GM21723 (cell line): Measurements from ENCODE around the gene RNF5.

Source experiments
- ATAC-seq: cut with Tn5 transposase; IDR thresholded peaks from one replicate; pipeline ENCODE4 v1.9.1; 2021; ENCODE audit warnings: mild to moderate bottlenecking, moderate library complexity; ENCODE audit not compliant: unreplicated experiment

The RNF5 gene

DNA sequence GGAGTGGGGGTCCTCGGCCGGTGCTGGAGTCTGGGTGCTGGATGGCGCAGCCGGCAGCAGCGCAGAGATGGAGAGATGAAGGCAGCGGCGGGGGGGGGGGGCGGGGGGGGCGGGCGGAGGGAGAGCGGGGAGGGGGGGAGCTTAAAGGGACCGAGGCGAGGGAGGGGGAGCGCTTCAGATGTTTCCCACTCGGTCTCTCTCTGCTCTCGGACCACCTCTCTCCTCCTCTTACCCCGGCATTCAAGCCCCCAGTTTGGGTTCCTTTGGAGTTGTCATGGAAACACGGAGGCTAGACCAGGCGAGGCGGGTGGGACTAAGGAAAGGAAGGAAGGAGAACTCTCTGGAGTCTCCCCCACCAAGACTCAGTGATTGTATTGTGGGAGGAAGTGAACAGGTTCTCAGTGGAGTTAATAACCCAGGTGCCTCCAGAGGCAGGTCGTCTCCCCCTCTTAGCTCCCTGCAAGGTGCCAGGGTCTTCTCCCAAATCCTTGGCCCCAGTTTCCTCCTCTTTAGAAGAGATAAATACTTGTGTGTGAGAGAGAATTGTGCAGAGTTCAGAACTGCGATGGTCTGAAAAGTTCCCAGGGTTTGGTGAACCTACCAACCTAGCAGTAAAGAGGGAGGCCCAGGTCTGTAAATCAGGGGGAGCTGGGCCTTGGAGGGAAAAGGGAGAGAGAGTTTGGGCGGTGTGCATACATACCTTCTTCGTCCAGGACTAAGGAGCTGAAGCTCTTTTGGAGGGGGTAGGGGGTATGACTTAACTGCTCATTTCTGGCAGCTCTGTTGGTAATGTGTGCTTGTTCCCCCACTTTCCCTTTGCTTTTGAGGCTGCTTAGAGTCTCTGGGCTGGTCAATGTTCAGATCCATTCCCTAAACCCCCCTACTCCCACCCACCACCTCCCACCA, 26.1 kb upstream of the RNF5 start, which contains the start of gene PRRT1:
TSS of gene PRRT1 (minus strand) at position 77 of the 906 bp plus-strand sequence. CDS start 112 bp downstream, outside the sequence.
- no peak for ATAC-seq

DNA sequence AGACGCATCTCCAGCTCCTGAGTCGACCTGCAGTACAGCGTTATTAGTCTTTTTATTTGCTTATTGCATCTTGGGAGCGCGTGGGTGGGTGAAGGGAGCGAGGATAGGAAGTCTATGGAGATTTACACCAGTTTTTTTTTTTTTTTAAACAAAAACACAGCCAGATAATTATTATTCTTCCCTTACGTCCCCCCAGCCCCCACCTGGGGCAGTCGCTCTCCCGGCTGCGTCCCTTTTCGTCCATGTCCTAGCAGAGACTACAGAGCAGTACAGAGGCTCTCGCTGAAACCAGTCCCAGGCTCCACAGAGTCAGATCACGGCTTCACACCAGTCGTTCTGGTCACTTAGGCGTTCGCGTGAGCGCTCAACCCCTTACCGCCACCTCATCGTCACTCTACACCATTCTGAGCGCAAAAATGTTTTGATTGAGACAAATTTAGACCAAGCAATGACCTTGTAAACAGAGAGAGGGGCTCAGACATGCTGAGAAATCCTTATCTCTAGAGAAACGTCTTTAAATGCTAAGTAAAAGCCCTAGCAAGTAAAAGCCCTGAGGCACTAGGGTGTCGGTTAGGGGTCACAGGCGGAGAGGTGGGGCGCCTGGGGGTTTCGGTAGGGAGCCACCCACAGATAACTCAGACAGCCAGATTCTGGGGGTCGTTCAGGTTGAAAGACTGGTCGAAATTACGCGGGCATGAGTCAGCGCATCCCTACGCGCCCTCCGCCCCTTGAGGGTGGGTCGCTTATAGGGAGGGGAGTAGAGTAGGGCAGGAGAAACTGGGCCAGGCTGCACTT, 25.2 kb upstream of the RNF5 start:
- no peak for ATAC-seq

DNA sequence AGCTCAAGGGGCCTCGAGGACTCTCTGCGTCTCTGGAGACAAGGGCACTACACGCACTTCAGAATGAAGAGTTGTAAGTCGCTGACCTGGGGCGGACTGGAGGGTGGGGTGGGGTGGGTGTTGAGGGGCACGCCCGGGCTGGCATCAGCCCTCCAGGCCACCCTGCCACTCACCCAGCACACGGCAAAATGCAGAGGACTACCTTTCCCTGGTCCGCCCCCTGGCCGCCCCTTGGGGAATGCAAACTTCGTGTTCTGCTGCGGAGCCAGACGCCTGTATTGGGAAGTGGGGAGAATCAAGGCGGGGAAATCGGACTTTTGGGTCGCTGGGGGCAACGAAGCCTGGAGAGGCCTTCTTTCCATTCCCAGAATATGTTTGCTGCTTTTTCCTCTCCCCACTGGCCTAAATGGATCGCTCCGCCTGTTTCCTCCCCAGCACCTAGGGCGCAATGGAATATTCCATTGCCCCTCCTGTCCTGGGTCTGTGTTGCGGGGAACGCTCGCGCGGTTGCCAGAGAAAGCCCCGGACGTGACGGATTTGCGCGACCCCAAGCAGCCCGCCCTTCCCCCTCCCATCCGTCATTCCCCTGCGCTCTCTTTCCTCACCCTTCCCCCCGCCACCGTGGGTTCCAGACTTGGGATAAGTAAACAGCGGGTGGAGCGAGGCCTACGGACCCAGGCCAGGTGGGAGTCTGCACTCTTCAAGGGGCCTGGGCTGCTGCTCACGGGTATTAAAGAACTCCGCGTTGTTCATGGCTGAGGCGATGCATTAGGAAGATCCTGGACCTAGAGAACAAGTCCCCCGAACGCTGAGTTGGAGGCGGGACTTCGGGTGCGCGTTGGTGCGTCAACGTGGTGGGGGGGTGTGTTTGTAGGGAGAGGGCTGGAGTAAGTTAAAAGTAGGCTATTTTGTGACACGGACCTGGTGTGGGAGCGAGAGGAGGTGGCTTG, 24.4 kb upstream of the RNF5 start, which contains the start of gene PPT2:
TSS of gene PPT2 (plus strand) at position 578 of the 950 bp plus-strand sequence. CDS start 454 bp downstream, outside the sequence.
- ATAC-seq, result peak; percentile 31

DNA sequence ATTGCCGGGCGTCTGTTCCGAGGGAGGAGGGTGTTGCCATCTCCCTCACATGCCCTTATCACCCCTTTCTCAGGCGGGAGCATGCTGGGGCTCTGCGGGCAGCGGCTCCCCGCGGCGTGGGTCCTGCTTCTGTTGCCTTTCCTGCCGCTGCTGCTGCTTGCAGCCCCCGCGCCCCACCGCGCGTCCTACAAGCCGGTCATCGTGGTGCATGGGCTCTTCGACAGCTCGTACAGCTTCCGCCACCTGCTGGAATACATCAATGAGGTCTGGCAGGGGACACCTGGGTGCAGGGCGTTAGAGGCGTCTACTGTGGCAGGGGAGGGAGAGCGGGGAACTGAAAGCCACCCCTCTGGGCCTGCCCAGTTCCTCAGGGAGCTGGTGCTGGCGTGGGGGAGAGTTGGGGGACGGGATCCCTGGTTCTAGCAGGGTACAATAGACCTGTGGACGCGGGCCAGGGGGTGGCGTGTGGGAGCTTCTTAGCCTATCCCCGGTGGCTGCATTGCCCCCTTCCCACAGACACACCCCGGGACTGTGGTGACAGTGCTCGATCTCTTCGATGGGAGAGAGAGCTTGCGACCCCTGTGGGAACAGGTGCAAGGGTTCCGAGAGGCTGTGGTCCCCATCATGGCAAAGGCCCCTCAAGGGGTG, 23.6 kb upstream of the RNF5 start:
- peak; percentile 73 for ATAC-seq

DNA sequence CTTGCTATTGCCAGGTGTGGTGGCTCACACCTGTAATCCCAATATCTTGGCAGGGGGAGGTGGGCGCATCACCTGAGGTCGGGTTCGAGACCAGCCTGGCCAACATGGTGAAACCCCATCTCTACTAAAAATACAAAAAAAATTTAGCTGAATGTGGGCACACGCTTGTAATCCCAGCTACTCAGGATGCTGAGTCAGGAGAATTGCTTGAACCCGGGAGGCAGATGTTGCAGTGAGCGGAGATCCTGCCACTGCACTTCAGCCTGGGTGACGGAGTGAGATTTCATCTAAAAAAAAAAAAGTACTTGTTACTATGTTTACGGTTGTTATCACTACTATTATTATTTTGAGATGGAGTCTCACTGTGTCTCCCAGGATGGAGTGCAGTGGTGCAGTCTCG, 21.3 kb upstream of the RNF5 start:
- no peak for ATAC-seq

DNA sequence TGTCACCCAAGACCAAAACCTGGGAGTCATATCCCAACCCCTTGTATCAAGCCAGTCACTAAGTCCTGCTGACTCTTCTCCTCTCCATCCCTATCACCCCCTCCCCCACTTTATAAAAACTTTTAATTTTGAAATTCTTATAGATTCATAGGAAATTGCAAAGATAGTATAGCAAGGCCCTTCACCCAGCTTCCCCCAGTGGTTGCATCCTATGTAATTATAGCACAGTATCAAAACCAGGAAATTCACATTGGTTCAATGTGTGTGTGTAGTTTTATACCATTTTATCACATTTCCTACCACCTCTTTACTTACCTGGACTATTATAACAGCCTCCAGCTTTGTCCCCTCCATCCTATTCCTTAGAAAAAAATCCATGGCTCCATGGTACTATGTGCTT, 20.2 kb upstream of the RNF5 start:
- no peak for ATAC-seq

DNA sequence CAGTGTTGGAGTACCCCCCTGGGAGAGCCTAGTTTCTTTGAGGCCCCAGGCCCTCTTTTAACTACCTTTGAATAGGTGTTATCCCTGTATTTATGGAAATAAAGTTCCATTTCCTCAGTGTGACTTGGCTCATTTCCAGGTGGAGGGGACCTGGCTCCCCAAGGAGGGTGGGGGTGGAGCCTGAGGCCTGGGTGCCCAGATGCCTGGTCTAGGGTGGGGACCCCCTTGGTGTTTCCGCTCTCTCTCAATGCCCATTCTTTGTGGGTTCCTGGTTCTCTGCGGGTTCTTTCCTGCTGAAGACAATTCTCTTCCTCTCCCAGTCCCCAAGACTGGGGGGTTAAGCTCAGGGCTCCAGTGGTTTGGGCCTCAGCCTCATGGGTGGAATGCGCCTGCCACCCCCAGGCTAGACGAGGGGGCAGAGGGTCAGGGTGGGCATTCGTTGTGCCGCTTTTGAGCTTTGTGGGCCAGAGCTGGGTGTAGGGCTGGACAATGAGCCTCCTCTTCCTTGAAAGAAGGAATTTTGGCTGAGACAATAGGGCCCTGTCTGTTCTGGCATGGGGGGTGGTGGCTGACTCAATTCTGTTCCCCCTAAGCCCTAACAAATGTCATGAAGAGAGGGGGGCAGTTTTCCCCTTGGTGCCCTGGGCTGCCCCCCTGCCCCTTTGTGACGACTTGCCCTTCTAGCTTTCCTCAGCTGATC, 14.5 kb upstream of the RNF5 start:
- ATAC-seq, result no peak

DNA sequence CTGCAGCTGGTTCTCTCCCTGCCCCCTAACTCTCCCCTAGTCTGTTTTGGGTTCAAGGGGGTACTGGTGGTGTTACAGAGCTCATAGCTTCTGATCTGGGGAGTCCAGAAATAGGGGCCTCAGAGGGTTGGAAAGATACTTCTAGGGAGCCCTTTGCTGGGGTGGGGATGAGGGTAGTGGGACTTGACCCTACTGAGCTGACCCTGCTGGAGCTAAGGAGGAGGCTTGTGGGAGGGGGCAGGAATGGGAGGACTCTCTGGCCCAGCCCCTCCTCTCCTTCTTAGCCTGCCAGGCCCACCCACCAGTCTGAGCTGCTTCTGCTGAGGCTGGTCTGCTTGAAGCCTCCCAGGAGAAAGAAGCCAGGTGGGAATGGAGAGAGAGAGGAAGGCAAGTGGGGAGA, 13.9 kb upstream of the RNF5 start, which contains the start of gene EGFL8:
TSS of gene EGFL8 (plus strand) at position 301 of the 400 bp plus-strand sequence. CDS start 1,571 bp downstream, outside the sequence.
- ATAC-seq, result no peak

DNA sequence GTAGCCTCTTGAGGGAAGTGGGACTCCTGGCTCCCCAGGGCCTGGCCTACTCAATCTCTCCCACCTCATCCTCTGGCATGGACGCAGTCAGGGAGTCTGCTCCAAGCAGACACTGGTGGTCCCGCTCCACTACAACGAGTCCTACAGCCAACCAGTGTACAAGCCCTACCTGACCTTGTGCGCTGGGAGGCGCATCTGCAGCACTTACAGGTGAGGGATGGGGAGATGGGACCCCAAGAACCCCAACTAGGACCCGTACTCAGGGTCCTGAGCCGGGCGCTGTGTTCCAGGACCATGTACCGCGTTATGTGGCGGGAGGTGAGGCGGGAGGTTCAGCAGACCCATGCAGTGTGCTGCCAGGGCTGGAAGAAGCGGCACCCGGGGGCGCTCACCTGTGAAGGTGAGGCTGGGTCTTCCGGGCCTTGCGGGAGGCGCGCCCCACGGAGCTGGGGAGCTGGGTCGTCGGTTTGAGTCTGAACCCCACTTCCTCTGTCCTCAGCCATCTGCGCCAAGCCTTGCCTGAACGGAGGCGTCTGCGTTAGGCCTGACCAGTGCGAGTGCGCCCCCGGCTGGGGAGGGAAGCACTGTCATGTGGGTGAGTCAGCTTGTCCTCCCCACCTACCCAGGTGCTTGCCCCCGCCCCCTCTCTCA, 11.7 kb upstream of the RNF5 start:
- ATAC-seq, result no peak

DNA sequence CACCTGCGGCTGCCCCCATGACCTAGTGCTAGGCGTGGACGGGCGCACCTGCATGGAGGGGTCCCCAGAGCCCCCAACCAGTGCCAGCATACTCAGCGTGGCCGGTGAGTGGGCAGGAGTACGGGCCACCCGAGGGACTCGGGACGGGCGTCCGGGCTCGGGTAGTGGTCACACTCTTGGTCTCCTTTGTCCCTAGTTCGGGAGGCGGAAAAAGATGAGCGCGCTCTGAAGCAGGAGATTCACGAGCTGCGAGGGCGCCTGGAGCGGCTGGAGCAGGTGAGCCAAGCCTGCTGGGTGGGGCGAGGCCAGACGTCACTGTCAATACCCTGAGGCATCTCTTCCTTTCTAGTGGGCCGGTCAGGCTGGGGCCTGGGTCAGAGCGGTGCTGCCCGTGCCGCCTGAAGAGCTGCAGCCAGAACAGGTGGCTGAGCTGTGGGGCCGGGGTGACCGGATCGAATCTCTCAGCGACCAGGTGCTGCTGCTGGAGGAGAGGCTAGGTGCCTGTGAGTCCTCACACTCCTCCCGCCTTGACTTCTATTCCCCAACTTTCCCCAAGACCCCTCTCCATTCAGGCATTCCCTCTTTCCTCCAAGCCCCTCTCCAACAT, 10.9 kb upstream of the RNF5 start:
- ATAC-seq, result no peak

DNA sequence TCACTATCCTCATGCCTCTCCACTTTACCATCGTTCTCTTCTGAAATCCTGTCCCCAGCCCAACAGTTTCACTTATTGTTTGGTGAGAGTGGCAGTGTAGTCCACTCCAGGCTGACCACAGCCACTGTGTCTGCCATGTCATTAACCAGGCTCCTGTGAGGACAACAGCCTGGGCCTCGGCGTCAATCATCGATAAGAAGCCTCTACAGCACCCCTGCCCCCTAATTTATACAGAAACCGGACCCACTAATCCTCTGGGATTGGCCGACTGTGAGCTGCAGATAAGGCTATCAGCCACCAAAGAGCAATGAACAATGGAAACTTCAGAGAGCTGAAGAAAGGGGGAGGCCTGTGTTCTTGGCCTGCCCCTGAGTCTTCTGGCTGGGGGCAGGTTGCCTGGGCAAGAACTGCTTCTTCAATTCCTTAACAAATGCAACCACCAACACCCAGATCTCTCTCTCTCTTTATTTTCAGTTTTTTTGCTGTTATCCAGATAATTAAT, 10.4 kb upstream of the RNF5 start:
- no peak for ATAC-seq

DNA sequence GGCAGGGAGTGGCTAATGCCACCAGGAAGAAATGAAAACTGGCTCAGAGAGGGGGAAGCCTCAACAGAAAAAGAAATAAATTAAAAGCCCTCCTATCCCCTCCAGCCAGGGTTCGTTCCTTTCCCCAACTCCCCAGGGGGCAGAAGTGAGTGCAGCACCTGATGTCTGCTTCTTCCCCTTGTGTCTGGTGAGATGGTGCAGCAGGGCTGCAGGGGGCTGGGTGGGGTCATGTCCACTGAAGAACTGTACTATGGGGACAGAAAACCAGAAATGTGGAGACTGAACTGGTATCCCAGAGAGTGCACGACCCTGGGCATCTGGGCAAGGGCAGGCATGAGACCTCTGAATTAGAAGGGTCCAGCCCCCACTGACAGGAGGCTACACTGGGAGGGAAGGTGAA, 9.9 kb upstream of the RNF5 start:
- no peak for ATAC-seq

DNA sequence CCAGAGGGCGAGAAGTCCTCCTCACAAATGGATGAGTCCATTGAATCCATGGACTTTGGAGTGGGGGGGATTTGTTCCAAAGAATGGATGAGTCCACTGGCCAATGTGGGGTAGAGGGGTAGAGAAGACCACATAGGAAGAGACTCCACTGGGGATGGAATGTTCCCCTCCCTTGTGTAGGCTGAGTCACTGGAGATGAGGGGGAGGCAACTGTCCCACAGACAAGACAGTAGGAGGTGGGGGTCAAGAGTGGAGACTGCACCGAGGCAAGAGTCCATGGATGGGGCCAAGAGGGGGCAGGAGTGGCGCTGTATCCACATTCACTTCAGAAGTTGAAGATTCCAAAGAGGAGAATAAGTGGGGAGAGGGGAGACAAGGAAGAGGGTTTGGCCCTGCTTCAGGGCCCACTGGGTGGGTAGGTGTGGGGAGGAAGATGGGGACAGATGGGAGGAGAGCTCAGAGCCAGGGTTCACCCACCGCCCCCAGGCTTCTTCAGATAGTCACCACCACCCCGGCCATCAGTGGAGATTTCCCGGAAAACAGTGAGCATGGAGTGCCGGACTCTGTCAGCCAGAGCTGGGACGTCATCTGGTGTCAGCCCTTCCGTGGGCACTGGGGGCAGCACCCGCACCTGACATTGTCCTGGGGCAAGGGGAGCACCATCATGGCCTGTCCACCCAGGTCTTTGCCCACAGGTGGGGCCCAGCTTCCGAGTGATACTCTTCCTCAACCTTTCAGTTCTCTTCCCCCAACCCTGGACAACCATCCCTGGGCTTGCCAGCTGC, 9.2 kb upstream of the RNF5 start:
- no peak for ATAC-seq

DNA sequence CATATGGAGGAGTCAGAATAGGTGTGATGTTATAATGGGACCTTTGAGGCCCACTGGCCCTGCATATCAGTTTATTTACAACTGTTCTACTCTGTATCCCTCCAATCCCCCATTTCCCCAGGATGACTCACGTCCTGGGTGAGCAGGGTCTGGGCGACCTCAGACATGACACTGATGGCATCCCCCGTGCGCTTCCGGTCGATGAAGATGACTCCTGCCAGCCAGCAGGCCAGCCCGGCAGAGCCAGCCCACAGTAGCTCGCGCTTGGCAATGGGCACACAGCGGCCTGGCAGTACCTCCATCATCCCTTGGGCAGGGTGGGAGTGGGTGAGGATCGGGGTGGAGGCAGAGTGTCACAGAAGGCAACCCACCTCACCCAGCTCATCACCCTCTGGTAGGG, 7.9 kb upstream of the RNF5 start:
- no peak for ATAC-seq

DNA sequence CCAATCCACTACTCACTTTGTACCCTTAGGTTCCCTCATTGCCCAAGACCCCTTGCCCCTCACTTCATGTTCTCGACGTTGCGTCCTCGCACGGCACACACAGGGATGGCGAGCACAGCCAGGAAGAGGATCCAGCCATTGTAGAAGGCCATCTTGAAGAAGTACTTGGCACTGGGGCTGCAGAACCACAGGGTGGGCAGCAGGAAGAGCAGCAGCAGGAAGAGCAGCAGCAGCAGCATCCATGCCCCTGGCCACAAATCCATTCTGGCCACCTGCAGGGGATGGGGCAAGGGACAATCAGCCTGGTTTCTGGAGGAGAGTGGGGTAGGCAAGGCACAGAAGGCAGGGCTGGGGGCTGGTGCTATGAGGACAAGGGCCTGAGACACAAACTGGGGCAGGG, 7.0 kb upstream of the RNF5 start:
- ATAC-seq, result no peak

DNA sequence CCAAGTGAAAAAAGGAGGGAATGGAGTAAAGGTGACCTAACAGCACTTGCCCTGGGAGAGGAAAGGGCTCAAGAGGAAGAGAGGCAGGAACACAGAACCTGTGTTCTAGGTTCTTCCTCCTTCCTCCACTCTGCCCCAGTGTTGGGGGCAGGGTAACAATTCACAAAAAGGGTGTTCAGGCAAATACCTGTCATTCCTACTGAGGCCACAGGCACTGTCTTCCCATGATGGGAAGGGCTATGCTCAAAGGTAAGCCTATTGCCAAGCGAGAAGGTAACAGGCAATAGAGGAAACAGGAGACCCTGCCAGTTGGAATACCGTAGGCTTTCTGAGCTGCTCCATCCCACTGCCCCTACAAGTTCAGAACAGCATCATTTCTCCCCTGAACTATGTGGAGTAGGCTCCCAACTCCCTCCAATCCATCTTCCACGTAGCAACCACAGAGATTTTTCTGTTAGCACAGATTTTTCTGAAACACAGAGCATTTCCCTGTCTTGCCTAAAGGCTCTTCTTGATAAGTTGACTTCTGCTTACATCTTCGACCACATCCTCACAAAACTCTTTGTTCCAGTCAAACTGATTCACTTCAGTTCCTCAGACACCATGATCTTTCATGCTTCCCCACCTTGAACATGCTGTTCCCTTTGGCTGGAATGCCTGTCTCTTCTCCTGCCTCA, 5.0 kb upstream of the RNF5 start:
- no peak for ATAC-seq

DNA sequence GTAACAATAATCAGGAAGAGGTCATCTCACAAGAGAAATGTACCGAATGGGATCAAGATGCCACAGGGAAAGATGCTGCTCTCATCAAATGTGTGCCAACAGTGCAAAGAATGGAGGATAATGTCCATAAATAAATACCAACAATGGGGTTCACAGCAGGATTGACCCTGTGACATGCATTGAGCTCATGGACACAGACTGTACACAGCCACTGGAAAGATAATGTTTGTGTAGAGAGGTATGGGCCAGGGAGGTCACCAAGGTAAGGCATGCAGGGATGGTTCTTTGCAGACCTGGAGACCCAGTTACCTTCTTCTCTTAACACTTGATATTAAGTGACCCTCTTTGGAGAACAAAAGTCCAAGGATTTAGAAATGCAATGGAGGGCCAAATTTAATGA, 3.8 kb upstream of the RNF5 start:
- ATAC-seq, result no peak
